Activated CD4-positive, CD25-positive, alpha-beta regulatory T cell treated with anti-CD3 and anti-CD28 coated beads, Interleukin-2, amount 50 U/mL, for 24 hours (primary cell): ENCODE measurements around the gene PHACTR2.
A peak's percentile ranks its signal among the peaks of the same experiment; 100 is the strongest.
"Not testable (repeated sequence)": the region's sequence is repeated elsewhere in the genome, so short reads cannot be mapped to it uniquely, and the experiment has no call there.

ENCODE experiments used
- ATAC-seq, 2 donors: fragments of 150-1000 bp; cut with Tn5 transposase; one replicate each; pipeline ENCODE4 v1.10.0; 2021; ENCODE audit warnings: mild to moderate bottlenecking in 1 of 2, moderate library complexity in 1 of 2

The PHACTR2 gene

DNA sequence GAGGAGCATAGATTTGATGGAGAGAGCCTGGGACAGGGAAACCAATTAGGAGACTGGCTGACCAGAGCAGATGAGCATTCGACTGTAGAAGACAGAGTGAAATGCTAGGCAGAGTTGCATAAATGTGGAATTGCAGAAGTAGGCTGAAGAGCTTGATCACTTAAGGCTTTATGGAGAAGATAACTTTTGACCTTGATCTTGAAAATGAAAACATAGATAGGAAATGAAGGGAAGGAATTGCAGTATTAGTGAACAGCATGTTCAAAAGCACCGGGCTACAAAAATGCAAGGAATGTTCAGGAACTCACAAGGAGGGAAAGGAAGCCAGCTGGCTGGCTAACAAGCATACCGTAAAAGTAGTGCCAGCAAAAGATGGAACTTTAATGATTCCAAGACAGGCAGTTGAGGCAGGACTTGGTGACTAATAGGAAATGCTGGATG is 144.8 kb downstream of the PHACTR2 start:
- no peak for ATAC-seq

DNA sequence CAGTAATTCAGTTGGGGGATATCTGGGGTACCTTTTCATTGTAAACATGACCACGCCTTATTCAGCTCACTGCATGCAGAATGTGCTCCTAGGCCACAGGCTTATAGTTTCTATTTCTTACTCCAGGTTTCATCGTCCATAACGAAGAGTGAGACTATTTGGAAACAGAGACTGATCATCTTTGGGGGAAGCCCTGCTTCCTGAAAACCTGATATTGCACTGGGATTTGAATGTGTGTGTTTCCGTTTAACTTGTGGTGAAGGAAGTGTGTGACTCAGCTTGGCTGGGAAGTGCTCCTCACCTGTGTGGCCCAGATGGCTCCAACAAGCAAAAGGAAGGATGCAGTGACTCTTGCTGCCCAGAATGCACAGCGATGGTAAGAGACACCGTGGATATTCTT is 145.8 kb downstream of the PHACTR2 start:
- ATAC-seq = no peak

GRCh38 chr6:143828572-143828971 is 150.8 kb downstream of the PHACTR2 start:
- ATAC-seq = no peak

GRCh38 chr6:143836150-143836549 is 158.4 kb downstream of the PHACTR2 start:
- no peak for ATAC-seq

DNA sequence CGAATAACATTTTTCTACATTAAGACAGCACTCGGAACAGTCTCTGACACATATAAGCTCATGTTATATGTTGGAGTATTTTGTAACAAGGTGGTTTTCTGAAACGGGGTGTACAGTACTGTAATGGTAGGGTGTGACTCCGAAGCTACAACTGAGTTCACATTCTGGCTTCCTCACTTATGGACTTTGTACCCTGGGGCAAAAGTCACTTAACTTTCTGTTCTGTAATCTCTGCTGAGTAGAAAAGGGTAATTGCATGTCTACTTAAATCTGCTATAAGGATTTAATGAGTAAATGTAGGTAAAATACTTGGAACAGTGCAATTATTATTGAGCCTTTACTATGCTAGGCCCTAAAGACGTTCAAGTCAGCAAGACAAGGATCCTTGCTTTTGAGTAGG is 160.6 kb downstream of the PHACTR2 start:
- no peak for ATAC-seq

DNA sequence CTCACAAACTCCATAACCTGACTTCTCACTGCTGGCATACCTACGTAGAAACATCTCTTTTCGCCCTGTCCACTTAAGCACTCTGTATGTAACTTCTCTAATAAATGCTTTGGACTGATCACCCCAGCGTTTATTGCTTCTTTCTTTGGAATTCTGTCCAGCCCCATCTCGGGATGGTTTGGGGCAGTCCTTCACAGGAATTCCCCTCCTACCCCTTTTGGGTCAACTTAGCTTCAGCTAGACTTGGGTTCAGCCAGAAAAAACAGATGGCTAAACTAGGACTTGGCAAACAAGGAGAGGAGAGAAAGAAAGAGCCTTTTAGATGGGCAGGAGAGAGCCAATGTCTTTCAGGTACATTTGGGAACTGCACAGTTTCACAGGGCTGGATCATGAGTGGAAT is 161.4 kb downstream of the PHACTR2 start:
- ATAC-seq = no peak

DNA sequence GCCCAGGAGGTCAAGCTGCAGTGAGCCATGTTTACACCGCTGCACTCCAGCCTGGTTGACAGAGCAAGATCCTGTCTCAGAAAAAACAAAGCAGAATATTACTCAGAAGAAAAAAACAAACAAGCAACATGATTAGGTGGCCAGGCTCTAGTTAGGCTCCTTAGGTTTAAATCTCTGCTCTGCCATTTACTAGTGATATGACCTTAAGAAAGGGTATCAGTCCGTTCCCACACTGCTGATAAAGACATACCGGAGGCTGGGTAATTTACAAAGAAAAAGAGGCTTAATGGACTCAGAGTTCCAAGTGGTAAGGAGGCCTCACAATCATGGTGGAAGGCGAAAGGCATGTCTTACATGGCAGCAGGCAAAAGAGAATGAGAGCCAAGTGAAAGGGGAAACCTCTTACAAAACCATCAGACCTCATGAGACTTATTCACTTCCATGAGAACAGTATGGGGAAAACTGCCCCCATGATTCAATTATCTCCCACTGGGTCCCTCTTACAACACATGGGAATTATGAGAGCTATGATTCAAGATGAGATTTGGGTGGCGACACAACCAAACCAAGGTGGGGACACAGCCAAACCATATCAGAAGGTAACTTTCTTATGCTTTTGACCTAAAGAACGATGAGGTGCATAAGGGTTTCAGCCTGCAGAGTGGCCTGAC is 163.0 kb downstream of the PHACTR2 start:
- no peak for ATAC-seq

DNA sequence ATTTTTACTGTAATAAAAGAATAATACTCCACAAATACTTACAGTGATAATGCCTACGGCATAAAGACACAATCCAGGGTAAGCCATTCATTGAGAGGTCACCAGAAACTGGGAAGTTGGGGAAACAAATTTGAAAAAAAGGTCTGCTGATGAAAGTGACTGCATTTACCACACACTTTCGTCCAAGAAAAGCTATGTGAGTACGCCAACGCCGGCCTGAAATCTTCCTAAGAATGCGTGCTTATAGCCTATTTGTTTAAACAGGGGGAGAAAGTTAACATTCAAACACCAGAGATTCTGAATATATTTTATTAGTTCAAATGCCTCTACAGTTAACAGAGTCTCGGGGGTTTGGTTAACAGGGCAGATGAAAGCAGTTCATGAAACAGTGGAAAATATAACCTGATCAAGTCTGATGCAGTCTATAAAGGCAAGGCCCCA is 164.7 kb downstream of the PHACTR2 start:
- peak; percentile 62 to 65 for ATAC-seq

- ATAC-seq = peak; percentile 97 to 98
Measured at GRCh38 chr6:143842902-143843676, 165.3 kb downstream of the PHACTR2 start, which contains the start of gene LTV1. Gene LTV1 (plus strand): TSS chr6:143843338. CDS start chr6:143843478, 140 bp downstream.

DNA sequence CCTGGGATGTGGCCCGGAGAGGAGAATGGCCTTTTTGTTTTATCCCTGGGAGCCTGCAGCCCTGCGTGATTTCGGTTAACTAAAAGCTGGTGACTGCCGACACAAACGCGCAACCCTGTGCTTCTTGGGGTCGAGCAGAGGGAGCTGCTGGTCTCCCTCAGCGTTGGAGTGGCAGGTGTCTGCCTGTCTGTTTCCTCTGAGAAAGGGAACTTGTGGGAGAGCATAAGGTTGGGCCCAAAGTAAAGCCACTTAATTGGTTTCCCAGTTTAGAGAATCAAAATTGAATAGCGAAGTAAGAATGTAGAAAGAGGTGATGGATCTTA is 165.9 kb downstream of the PHACTR2 start:
- peak in 1 of 2 donors; percentile 2 for ATAC-seq

GRCh38 chr6:143844006-143844405 is 166.2 kb downstream of the PHACTR2 start:
- ATAC-seq = no peak

GRCh38 chr6:143845033-143845432 is 167.3 kb downstream of the PHACTR2 start:
- ATAC-seq = no peak

- not testable (repeated sequence) for ATAC-seq
Measured at GRCh38 chr6:143851706-143852105, 173.9 kb downstream of the PHACTR2 start.

DNA sequence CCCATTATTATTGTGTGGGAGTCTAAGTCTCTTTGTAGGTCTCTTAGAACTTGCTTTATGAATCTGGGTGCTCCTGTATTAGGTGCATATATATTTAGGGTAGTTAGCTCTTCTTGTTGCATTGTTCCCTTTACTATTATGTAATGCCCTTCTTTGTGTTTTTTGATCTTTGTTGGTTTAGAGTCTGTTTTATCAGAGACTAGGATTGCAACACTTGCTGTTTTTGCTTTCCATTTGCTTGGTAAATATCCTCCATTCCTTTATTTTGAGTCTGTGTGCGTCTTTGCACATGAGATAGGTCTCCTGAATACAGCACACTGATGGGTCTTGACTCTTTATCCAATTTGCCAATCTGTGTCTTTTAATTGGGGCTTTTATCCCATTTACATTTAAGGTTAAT is 177.3 kb downstream of the PHACTR2 start:
- not testable (repeated sequence) for ATAC-seq

GRCh38 chr6:143856762-143857161 is 179.0 kb downstream of the PHACTR2 start:
- ATAC-seq = not testable (repeated sequence)

DNA sequence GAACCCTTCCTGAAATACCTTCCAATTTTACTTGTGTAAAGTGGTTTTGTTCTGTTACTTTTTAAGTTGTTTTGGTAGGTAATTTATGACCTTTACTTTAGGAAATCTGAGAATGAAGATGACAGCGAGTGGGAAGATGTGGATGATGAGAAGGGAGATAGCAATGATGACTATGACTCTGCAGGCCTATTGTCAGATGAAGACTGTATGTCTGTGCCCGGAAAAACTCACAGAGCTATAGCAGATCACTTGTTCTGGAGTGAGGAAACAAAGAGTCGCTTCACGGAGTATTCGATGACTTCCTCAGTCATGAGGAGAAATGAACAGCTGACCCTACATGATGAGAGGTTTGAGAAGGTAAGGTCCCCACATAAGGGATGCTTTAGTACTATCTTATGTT is 179.9 kb downstream of the PHACTR2 start:
- no peak for ATAC-seq

DNA sequence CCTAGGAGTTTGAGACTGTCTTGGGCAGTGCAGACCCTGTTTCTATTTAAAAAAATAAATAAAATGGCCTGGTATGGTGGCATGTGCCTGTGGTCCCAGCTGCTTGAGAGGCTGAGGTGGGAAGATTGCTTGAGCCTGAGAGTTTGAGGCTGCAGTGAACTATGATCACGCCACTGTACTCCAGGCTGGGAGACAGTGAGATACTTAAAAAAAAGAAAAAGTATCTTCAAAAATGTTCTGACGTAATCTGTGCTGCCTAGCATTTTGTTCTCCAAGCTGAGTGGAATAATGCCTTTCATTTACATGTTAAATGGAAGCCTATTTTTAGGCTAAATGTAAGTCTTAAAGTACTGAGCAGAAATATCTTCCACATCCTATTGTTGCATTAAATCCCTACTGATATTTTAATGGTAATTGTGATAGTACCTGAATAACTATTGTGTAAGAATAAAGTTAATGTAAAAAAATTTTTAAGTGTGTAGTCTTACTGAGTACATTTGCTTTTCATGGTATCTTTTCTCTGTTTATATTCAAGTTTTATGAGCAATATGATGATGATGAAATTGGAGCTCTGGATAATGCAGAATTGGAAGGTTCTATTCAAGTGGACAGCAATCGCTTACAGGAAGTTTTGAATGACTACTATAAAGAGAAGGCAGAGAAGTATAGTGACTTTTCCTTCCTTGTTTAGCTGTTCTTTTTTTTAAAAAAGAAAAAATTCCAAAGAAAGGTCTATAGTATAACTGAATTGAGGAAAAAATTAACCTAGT is 182.3 kb downstream of the PHACTR2 start:
- ATAC-seq = no peak

DNA sequence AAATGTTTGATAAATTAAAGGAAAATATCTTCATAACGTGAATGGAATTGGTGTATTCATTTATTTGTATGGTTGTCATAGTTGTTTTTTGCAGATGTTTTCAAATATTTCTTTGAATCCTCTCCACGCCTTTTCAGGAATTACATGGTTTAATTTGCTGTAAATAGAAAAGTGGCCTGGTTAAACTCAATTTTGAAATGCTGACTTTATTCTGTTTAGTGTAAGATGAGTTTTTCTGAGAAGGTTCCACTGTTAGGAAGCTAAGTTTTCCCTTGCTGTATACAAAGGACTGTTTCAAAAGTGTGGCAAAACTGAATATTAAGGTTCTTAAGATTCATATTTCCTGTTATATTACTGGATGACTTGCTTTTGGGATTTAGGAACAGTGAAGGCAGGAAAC is 186.0 kb downstream of the PHACTR2 start:
- ATAC-seq = no peak

- no peak for ATAC-seq
Measured at GRCh38 chr6:143864234-143864633, 186.5 kb downstream of the PHACTR2 start, which contains the start of gene ZC2HC1B. Gene ZC2HC1B (plus strand): TSS chr6:143864474. CDS start chr6:143864540, 66 bp downstream.

GRCh38 chr6:143867236-143867635 is 189.5 kb downstream of the PHACTR2 start:
- ATAC-seq = no peak

- ATAC-seq = not testable (repeated sequence)
Measured at GRCh38 chr6:143868808-143869207, 191.0 kb downstream of the PHACTR2 start.

GRCh38 chr6:143871202-143871730 is 193.5 kb downstream of the PHACTR2 start:
- not testable (repeated sequence) for ATAC-seq

- peak; percentile 100 for ATAC-seq
Measured at GRCh38 chr6:143872201-143872600, 194.4 kb downstream of the PHACTR2 start.
